GM19438 (cell line): ENCODE data around the gene KPNA5.
A peak's percentile ranks its signal among the peaks of the same experiment; 100 is the strongest.
"Not testable (repeated sequence)": the region's sequence is repeated elsewhere in the genome, so short reads cannot be mapped to it uniquely, and the experiment has no call there.

Experiments used
- ATAC-seq: cut with Tn5 transposase; IDR thresholded peaks from one replicate; pipeline ENCODE4 v1.9.1; 2021; ENCODE audit warnings: low read depth; ENCODE audit not compliant: unreplicated experiment

Gene KPNA5

GRCh38 chr6:116680880-116681672, at the start of gene KPNA5:
Gene KPNA5 (plus strand): TSS chr6:116681211. CDS start chr6:116681335, 124 bp downstream.
- peak; percentile 87 for ATAC-seq

DNA sequence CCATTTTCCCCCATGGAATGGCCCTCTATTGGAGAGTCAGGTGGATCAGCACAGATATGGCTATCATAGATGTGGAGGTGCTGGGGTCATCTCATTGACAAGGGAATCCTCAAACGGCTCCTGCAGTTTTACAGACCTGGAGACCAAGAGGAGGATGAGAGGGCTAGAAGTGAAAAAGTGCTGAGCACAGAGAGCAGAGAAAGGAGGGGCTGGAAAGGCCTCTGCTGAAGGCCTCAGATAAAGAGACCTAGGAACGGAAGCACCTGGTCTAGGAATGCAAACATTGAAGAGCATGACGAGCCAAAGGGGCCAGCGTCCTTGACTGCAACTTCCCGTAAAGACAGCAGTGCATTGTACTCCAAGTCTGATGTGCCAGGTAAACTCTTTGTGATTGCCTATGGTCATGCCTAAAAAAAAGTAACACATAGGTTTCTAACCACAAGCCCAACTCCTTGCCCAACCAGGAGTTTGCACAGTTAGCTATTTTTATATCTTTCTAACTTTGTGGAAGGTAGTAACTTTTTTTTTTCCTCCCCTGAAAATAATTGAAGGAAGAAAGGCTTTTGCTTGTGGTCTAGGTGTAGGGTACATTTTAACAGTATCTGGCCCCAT, 49.5 kb upstream of the KPNA5 start:
- peak; percentile 83 for ATAC-seq

GRCh38 chr6:116633685-116634084, 47.3 kb upstream of the KPNA5 start:
- no peak for ATAC-seq

DNA sequence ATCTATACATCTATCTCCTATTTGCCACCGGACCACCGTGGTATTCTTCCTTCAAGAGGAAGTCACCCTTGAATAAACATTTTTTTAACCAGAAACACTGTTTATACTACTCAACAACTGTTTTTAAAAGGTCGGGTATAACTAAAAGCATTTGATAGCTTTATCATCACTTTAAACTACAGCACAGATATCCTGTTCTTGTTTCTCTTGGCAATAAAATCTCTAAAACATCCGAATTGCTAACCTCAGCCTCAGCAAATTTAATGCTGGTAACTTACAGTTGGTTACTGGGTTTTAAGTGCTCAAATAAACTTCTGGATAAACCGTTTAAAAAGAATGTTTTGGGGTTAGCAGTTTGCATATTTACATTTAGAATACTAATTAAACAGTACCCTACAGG, 32.9 kb upstream of the KPNA5 start:
- ATAC-seq = no peak

- no peak for ATAC-seq
These were observed 31.9 kb upstream of the KPNA5 start for GRCh38 chr6:116649129-116649528.

DNA sequence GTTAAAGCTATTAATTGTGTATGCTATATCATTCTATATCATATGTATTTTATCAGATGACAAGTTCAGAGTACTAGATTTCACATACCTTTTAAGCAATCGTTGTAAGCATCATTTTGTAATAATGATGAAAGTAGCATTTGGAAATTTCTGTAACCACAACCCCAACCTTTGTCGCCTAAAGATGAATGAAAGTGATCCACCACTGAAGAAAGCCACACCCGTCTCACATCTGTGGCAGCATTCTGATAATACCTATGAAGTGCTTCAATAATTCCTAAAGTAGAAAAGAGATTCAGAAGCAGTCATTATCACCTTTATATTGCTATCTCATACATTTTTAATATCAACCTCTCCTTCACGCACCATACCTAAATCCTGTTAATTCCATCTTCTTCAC, 29.1 kb upstream of the KPNA5 start:
- no peak for ATAC-seq

DNA sequence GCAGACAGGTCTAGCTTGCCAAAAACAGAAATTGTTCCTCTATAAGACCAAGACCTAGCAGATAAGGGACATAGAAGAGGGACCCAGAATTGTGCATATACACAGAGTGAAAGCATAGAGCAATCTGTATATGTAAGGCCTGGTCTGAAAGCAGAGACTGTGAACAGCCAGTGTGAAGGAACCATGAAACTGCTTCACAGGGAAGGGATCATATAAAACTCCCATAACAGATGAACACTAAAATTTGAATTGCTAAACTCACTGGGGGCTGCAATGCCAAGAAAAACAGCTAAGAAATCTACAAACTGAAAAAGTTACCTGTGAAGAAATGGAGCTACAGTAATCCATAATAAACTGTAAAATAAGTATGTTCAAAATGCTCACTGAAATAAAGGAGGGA, 19.4 kb upstream of the KPNA5 start:
- no peak for ATAC-seq

DNA sequence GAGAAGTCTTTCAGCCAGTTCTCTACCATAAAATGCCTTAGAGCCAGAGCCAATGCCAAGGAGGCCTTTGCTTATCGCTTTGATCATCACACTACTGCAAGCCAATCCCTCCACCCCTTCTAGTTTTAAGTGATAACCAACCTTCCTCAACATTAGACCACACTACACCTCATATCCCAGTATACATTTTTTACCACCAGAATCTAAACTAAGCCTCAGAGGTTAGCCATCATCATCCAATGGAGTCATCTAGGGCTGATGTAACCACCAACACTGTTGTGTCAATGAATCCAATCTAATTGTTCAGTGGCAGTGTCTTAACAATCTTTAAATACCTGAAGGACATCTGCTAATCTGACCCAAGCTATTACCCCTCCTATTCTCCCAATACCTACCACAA, 18.8 kb upstream of the KPNA5 start:
- no peak for ATAC-seq

DNA sequence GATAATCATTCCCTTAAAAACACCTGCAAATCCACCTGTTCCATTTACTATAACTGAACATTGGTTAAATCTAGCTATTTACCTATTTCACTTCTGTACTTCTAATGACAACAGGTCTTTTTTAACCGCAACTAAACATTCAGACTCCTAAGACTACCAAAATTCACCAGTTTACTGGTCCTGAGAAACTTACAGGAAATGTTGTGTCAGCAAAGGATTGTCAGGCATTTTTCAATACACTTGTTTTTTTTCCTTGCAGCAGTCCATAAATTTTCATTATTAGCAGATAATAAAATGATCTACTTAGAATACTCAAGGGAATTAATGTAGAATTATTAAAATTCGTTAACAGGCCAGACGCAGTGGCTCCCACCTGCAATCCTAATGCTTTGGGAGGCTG, 17.7 kb upstream of the KPNA5 start:
- ATAC-seq = no peak

GRCh38 chr6:116664169-116664568, 16.8 kb upstream of the KPNA5 start:
- ATAC-seq = not testable (repeated sequence)

DNA sequence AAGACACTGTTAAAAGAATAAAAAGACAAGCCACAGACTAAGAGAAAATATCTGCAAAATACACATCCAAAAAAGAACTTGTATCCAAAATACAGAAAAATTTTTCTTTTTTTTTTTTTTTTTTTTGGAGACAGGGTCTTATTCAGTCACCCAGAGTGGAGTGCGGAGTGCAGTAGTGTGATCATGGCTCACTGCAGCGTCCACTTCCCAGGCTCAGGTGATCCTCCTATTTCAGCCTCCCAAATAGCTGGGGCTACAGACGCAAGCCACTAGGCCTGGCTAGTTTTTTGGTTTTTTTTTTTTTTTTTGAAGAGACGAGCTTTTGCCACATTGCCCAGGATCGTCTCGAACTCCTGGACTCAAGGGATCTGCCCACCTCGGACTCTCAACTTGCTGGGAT, 15.5 kb upstream of the KPNA5 start:
- ATAC-seq = no peak

DNA sequence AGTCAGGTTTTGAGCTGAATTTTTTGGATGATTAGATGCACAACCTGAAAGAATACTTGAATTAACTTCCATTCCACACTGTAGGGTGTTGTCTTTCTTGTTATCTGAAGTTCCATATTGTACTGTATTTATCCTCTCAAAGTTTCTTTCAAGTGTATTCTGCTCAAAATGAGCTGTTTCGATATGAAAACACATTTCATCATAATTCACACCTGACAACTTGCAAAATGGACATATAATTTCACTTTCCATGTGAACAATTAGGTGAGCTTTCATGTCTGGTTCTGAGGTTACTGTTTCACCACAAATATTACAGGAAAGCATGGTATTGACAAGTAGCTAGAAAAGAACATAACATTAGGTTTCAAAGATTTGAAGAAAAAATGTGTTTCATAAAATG, 14.1 kb upstream of the KPNA5 start:
- peak; percentile 37 for ATAC-seq

GRCh38 chr6:116667623-116668022, 13.4 kb upstream of the KPNA5 start:
- ATAC-seq = no peak

DNA sequence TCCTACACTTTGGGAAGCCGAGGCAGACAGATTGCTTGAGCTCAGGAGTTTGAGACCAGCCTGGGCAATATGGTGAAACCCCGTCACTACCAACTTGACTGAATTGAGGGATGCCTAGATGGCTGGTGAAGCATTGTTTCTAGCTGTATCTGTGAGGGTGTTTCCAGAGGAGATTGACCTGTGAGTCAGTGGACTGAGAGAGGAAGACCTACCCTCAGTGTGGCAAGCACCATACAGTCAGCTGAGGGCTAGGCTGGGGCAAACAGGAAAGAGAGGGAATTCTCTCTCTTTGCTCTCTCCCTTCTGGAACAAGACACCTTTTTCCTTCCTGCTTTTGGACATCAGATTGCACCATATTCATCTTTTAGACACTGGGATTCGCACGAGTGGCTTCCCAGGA, 8.7 kb upstream of the KPNA5 start:
- no peak for ATAC-seq

- ATAC-seq = no peak
These were observed 5.0 kb upstream of the KPNA5 start for GRCh38 chr6:116676021-116676420.

GRCh38 chr6:116682334-116682712, 1.3 kb downstream of the KPNA5 start:
- peak; percentile 35 for ATAC-seq

DNA sequence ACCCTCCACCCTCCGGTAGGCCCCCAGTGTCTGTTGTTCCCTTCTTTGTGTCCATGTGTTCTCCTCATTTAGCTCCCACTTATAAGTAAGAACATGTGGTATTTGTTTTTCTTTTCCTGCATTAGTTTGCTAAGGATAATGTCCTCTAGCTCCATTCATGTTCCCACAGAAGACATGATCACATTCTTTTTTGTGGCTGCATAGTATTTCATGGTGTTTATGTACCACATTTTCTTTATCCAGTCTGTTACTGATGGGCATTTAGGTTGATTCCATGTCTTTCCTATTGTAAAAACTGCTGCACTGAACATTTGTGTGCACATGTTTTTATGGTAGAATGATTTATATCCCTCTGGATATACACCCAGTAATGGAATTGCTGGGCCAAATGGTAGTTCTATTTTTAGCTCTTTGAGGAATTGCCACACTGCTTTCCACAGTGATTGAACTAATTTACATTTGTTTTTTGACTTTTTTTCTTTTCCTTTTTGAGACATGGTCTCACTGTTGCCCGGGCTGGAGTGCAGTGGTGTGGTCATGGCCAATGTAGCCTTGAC, 4.5 kb downstream of the KPNA5 start:
- ATAC-seq = no peak

- not testable (repeated sequence) for ATAC-seq
These were observed 5.6 kb downstream of the KPNA5 start for GRCh38 chr6:116686475-116687101.

- no peak for ATAC-seq
These were observed 10.1 kb downstream of the KPNA5 start for GRCh38 chr6:116691154-116691553.

- not testable (repeated sequence) for ATAC-seq
These were observed 11.9 kb downstream of the KPNA5 start for GRCh38 chr6:116692873-116693272.

DNA sequence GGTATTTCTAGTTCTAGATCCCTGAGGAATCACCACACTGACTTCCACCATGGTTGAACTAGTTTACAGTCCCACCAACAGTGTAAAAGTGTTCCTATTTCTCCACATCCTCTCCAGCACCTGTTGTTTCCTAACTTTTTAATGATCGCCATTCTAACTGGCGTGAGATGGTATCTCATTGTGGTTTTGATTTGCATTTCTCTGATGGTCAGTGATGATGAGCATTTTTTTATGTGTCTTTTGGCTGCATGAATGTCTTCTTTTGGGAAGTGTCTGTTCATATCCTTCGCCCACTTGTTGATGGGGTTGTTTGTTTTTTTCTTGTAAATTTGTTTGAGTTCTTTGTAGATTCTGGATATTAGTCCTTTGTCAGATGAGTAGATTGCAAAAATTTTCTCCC, 12.3 kb downstream of the KPNA5 start:
- ATAC-seq = not testable (repeated sequence)
